Prostate gland (tissue), 2 donors: Measurements from ENCODE around the gene NDUFS5. TPM values are rescaled to one million over a fixed set of nuclear protein-coding genes. Genes with fewer than 3 reads are reported as not detected.

Source experiments
- DNase-seq: peaks from one replicate; pipeline ENCODE4 v3.0.0-alpha.2; 2019; ENCODE audit warnings: low spot score
- H3K27ac ChIP-seq, 2 donors: fragments of 200-600 bp; sonication (generic); 2 replicates each; pipeline ENCODE4 v1.5.1; 2017 to 2019
- H3K27me3 ChIP-seq: fragments of 200-600 bp; sonication (generic); replicated peaks from 2 replicates; pipeline ENCODE4 v1.5.1; 2019; ENCODE audit not compliant: insufficient read depth
- H3K36me3 ChIP-seq, 2 donors: fragments of 200-600 bp; sonication (generic); 1 replicate in 1 of 2; 2 replicates in 1 of 2; pipeline versions ENCODE4 v1.5.1 to v1.8.1; 2017 to 2019
- H3K4me1 ChIP-seq: fragments of 200-600 bp; sonication (generic); replicated peaks from 2 replicates; pipeline ENCODE4 v1.5.1; 2019
- H3K4me3 ChIP-seq, 2 donors: fragments of 200-600 bp; sonication (generic); 2 replicates each; pipeline ENCODE4 v1.5.1; 2017 to 2019
- H3K9me3 ChIP-seq: fragments of 200-600 bp; sonication (generic); 2 replicates; pipeline ENCODE4 v1.5.1; 2017
- POLR2A ChIP-seq: fragments of 450-650 bp; IDR thresholded peaks from one replicate; pipeline ENCODE4 v1.6.1; 2016; ENCODE audit warnings: antibody characterized with exemption, mild to moderate bottlenecking
- POLR2AphosphoS5 ChIP-seq: sonication (generic); formaldehyde crosslinking; IDR thresholded peaks from one replicate; pipeline ENCODE4 v1.6.1; 2017; ENCODE audit warnings: antibody characterized with exemption
- WGBS: methylation state at CpG from one replicate; pipeline ENCODE4 v1.1.5; 2018; 5-methylcytosine and 5-hydroxymethylcytosine counted together
- intact Hi-C: fragments of 100-400 bp; cut with DNase I; formaldehyde crosslinking; loops from one replicate; pipeline ENCODE4 v1.14.2; 2022
- total RNA-seq, 2 donors: library from RNA; depleted of rRNA; stranded (reverse); fragments of >200 nt; gene quantifications; one replicate each; pipeline ENCODE4 v1.1.0, GENCODE V29; 2016
- TF ChIP-seq, protein P1 (sequence below), 4 experiments: fragments of 200-600 bp in 2 of 4; fragments of 450-650 bp in 2 of 4; sonication (generic) in 2 of 4; IDR thresholded peaks; 1 replicate in 3 of 4; 2 replicates in 1 of 4; pipeline ENCODE4 v1.5.1; 2016 to 2019; ENCODE audit warnings: antibody characterized with exemption in 4 of 4, mild to moderate bottlenecking in 2 of 4, moderate library complexity in 2 of 4

NDUFS5 gene
- total RNA-seq, 2 donors from 2014 or later: 310 to 473 TPM

DNA sequence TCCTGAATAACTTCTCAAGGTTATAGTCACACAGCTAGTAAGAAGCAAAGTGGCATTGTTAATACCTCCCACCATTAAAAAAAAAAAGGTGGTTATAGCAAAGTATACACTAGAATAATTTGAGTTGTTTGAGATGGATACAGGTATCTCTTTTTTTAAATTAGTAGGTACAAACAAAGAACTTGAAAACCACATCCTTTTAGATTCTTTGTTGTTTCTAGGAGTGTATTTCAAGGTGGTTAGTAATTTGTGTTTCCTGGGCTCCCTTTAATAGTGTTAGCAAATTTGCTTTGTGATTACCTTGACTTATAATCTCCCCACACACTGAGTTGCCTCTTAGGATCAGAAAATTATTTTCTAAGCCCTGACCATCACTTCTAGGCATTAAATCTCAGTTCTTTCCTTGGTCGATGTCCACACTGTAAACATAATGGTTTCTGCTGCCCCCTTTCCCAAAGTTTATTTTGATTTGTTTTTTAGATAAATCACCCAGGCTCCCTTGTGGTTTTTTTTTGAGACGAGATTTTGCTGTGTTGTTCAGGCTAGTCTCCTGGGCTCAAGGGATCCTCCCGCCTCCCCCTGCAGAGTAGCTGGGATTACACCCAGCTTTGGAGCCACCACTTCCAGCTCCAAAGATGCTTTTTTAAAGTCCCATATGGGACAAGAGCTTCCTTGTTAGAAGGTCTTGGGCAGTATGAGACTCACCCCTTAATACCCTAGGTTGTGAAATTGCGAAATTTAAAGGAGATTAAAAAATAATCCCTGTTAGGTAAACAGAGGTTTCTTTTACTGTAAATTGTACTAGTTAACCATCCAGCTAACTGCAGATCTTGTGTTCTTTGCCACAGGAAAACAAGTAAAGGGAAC, 28.9 kb upstream of the NDUFS5 start:
- Histone ChIP-seq H3K4me3 (no peak overlapping the region), H3K27me3 (no peaks in the 10 kb centered on the region), H3K27ac (peak overlapping the region in 1 of 2 donors; percentile 64), H3K36me3 (peaks cover 0 to 10% of the 10 kb centered on the region in 2 donors), H3K4me1 (peaks cover 4% of the 10 kb centered on the region), H3K9me3 (no peaks in the 10 kb centered on the region)
- TF ChIP-seq POLR2A: no peak
- intact Hi-C loops: no loop called here
- WGBS: 37% methylated on average over 4 of the region's 4 CpGs
- no peak for DNase-seq

DNA sequence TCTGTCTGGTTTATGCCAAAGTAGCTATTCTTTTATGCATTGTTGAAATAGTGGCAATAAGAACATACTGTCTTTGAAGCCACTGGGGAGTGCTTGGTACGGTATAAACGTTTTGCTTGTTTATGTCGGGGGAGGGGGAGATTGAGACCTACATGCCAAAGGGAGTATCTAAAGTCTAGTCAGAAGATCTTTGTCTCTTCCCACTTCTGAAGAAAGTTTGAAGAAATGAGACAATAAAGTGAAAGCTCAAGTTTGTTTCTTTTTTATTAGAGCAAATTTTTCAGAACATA, 28.3 kb upstream of the NDUFS5 start:
- no peak overlapping the region for H3K4me3 ChIP-seq
- no peak for TF ChIP-seq POLR2A
- TF ChIP-seq, protein P1, sequence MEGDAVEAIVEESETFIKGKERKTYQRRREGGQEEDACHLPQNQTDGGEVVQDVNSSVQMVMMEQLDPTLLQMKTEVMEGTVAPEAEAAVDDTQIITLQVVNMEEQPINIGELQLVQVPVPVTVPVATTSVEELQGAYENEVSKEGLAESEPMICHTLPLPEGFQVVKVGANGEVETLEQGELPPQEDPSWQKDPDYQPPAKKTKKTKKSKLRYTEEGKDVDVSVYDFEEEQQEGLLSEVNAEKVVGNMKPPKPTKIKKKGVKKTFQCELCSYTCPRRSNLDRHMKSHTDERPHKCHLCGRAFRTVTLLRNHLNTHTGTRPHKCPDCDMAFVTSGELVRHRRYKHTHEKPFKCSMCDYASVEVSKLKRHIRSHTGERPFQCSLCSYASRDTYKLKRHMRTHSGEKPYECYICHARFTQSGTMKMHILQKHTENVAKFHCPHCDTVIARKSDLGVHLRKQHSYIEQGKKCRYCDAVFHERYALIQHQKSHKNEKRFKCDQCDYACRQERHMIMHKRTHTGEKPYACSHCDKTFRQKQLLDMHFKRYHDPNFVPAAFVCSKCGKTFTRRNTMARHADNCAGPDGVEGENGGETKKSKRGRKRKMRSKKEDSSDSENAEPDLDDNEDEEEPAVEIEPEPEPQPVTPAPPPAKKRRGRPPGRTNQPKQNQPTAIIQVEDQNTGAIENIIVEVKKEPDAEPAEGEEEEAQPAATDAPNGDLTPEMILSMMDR (IDR thresholded peaks at IDR 0.05): no peak
- TF ChIP-seq POLR2AphosphoS5: peak; percentile 68
- peaks cover 1% of the 10 kb centered on the region for H3K4me1 ChIP-seq
- H3K27me3 ChIP-seq: no peaks in the 10 kb centered on the region
- 22% methylated on average over 3 of the region's 3 CpGs for WGBS
- intact Hi-C loops: no loop called here
- no peaks in the 10 kb centered on the region for H3K9me3 ChIP-seq
- peak overlapping the region in 1 of 2 donors; percentile 64 for H3K27ac ChIP-seq
- DNase-seq: peak; percentile 17
- peaks cover 0 to 10% of the 10 kb centered on the region in 2 donors for H3K36me3 ChIP-seq

DNA sequence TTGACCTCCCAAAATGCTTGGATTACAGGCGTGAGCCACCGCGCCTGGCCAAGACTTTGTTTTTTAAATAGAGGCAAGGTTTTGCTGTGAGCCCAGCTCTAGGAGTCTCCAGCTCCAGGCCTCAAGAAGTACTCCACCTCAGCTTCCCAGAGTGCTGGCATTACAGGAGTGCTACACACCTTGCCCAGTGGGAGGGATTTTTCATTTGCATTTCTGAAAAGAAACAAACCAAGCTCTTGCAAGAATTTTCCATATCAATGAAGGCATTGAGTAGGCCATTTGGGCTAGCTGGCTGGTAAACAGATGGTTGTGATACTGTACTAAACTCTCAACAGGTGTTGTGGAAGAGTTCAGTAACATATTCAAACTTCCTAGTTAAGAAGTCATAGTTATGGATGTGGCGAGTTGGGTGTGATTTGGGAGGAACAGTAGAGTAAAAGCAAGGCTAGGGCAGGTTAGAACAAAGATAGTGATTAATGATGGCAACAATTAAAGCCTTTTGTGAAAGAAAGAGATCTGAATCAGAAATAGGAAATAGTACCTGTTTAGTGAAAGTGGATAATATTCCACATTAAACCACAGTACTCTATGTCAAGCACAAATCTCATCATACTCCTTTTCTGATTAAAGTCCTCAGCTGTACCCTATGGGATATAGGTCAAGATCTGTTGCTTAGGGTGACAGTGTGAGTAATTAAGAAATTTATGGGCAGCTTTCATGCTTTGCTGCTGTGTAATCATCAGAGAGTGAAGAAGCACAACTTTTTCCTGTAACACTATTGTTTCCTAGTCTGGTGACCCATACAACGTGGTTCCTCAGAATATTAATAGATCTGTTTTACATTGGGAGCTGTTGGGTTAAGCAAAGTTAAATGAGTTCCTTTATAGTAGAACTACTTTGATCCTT, 24.4 kb upstream of the NDUFS5 start:
- peaks cover 0 to 10% of the 10 kb centered on the region in 2 donors for H3K36me3 ChIP-seq
- intact Hi-C loops: no loop called here

DNA sequence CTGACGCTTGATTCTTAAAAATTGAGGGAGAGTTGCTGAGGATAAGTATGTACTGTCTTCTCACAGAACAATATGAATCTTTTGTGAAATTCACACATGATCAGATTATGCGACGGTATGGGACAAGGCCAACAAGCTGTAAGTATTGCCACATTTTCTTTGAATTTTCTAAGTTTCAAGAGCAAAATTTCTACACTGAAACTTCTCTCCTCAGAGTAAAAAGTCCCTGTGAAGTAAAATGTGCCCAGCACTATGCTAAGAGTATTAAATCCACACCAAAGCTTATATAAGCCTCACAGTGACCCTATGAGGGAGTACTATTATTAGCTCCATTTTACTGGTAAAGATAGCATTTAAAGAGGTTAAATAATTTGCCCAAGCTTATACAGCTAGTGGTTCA, 22.9 kb upstream of the NDUFS5 start:
- Histone ChIP-seq H3K4me3 (no peak overlapping the region), H3K9me3 (no peaks in the 10 kb centered on the region), H3K27ac (no peak overlapping the region), H3K36me3 (peaks cover 0 to 10% of the 10 kb centered on the region in 2 donors), H3K27me3 (no peaks in the 10 kb centered on the region), H3K4me1 (no peaks in the 10 kb centered on the region)
- TF ChIP-seq, protein P1 (IDR thresholded peaks at IDR 0.05): no peak
- no peak for TF ChIP-seq POLR2A
- no peak for TF ChIP-seq POLR2AphosphoS5
- DNase-seq: no peak
- intact Hi-C loops: no loop called here
- 88% methylated on average over 3 of the region's 3 CpGs for WGBS

More for the DNA sequence above, 24.4 kb upstream of the NDUFS5 start:
- no peaks in the 10 kb centered on the region for H3K9me3 ChIP-seq
- 79% methylated on average over 5 of the region's 5 CpGs for WGBS
- no peak for DNase-seq
- no peak overlapping the region for H3K27ac ChIP-seq
- H3K4me3 ChIP-seq: no peak overlapping the region
- H3K4me1 ChIP-seq: no peaks in the 10 kb centered on the region
- TF ChIP-seq, protein P1 (IDR thresholded peaks at IDR 0.05): no peak
- TF ChIP-seq POLR2A: no peak
- TF ChIP-seq POLR2AphosphoS5: no peak
- H3K27me3 ChIP-seq: no peaks in the 10 kb centered on the region

- TF ChIP-seq, protein P1 (IDR thresholded peaks at IDR 0.05): no peak
- TF ChIP-seq POLR2AphosphoS5 (no peak), POLR2A (no peak)
- Histone ChIP-seq H3K4me1 (no peaks in the 10 kb centered on the region), H3K9me3 (no peaks in the 10 kb centered on the region), H3K4me3 (no peak overlapping the region), H3K27me3 (no peaks in the 10 kb centered on the region), H3K36me3 (peaks cover 0 to 8% of the 10 kb centered on the region in 2 donors), H3K27ac (no peak overlapping the region)
- 71% methylated on average over 2 of the region's 2 CpGs for WGBS
- intact Hi-C loops: no loop called here
- DNase-seq: no peak
These were observed 22.4 kb upstream of the NDUFS5 start for GRCh38 chr1:39003794-39004193.
